HUES48 (cell line): ENCODE measurements around the gene LILRB5.
"Not testable (repeated sequence)": the region's sequence is repeated elsewhere in the genome, so short reads cannot be mapped to it uniquely, and the experiment has no call there.

Experiments
- H3K27ac ChIP-seq: one replicate; pipeline ENCODE4 v1.7.0; 2013; ENCODE audit warnings: low read depth, low read length, inconsistent platforms
- H3K27me3 ChIP-seq: 2 replicates; pipeline ENCODE4 v1.6.1; 2013; ENCODE audit warnings: mild to moderate bottlenecking, low read length; ENCODE audit not compliant: control insufficient read depth, insufficient read depth
- H3K36me3 ChIP-seq: 2 replicates; pipeline ENCODE4 v1.6.1; 2013; ENCODE audit warnings: low read length; ENCODE audit not compliant: control insufficient read depth, insufficient read depth
- H3K4me1 ChIP-seq: 2 replicates; pipeline ENCODE4 v1.6.1; 2013; ENCODE audit warnings: mild to moderate bottlenecking, low read length; ENCODE audit not compliant: control insufficient read depth, insufficient read depth
- H3K4me3 ChIP-seq: 2 replicates; pipeline ENCODE4 v1.5.1; 2013; ENCODE audit warnings: mild to moderate bottlenecking, low read depth, low read length
- H3K9ac ChIP-seq: 2 replicates; pipeline ENCODE4 v1.6.1; 2013; ENCODE audit warnings: mild to moderate bottlenecking, low read depth, low read length, moderate library complexity
- H3K9me3 ChIP-seq: 2 replicates; pipeline ENCODE4 v1.6.1; 2013; ENCODE audit warnings: low read length; ENCODE audit not compliant: control insufficient read depth, insufficient read depth

Gene LILRB5

DNA sequence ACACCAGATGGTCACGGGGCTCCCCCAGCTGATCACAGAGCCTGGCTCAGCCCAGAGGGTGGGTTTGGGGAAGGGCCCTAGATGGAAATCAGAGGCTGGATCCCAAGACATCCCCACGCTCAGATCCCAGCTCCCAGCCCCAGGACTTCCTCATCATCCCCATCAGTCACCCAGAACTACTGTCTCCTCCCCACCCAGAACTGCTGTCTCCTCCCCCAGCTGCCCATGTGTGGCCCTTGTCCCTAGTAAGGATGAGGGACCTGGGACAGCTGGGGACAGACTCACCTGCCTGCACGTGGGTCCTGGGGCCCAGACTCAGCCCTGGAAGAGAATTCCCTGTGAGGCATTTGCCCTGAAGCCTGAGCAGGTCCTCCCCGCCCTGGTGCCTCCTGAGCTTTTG, 14.8 kb downstream of the LILRB5 start:
- H3K27me3 ChIP-seq, H3K4me1 ChIP-seq, H3K27ac ChIP-seq, H3K4me3 ChIP-seq, H3K36me3 ChIP-seq, H3K9ac ChIP-seq, H3K9me3 ChIP-seq: not testable (repeated sequence)

DNA sequence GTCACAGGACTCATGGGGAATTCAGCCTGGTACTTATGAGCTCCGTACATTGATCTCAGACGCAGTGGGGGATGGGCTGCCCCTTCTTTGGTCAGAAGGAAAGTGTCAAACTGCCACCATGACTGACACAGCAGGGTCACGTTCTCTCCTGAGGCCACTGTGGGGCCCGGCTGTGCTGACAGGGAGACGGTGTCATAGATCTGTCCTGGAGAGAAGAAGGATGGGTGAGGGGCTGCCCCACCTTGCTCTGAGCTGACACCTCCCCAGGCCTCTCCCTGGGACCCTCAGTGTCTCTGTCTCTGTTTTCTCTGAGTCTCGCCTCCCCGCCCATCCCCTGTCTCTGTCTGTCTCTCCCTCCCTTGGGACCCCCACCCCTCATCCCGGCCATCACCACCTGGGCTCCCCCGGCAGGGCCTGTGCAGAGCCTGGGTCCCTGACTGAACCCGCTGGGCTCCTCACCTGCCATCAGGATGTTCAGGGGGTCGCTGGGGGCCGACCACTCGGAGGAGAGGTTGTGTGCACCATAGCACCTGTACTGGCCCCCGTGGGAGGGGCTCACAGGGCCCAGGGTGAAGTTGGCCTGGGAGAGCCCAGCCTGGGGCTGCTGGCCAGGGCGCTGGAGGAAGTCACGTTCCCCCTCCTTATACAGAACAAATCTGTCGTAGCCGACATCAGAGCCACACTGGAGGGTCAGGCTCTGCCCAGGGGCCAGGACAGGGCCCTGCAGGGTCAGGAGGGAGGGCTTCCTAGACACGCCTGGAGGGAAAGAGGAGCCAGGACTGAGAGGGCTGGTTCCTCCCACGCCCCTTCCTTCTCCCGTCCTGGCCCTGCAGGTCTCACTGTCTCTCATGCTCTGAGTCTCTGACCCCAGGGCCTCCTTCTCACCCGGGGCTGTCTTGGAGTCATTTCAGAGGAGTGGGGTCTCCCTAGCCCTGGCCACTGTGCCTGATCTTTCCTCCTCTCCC, 16.4 kb downstream of the LILRB5 start:
- H3K27me3 ChIP-seq, H3K4me1 ChIP-seq, H3K27ac ChIP-seq, H3K4me3 ChIP-seq, H3K36me3 ChIP-seq, H3K9ac ChIP-seq, H3K9me3 ChIP-seq: not testable (repeated sequence)

DNA sequence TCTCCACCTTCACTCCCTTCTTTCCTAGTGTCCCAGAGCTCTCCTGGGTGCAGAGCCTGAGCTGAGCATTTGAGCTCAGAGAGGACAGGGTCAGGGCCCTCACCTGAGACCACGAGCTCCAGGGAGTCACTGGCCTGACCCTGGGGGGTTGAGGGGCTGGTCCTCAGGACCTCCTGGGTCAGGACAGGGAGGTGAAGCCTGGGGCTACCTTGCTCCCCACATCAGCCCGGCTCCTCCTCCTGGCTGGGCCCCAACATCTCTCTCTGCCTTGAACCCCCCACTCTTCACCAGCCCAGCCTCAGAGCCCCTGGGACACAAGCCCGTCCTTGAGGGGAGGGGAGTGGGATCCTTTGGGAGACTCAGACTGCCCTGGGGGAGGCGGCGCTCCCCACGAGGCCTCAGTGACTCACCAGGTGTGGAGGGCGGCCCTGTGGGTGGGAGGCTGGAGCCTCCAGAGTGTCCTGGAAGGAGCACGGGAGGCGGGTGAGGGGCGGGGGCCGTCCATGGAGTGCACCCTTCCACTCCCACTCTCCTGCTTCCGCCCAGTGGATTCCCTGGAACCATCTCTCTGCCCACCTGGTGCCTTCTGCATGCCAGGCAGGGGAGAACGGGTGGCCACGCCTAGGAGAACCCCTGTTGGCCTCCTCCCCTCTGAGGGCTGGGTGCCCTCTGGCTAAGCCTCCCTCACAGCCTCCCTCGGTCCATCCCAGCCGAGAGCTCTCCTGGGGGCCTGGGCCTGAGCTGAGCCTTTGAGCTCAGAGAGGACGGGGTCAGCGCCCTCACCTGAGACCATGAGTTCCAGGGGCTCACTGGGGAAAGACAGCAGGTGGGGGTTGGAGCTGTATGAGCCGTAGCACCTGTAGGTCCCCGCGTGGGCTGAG, 17.3 kb downstream of the LILRB5 start:
- not testable (repeated sequence) for H3K4me1 ChIP-seq, H3K27ac ChIP-seq, H3K4me3 ChIP-seq, H3K36me3 ChIP-seq, H3K9me3 ChIP-seq, H3K27me3 ChIP-seq, H3K9ac ChIP-seq

DNA sequence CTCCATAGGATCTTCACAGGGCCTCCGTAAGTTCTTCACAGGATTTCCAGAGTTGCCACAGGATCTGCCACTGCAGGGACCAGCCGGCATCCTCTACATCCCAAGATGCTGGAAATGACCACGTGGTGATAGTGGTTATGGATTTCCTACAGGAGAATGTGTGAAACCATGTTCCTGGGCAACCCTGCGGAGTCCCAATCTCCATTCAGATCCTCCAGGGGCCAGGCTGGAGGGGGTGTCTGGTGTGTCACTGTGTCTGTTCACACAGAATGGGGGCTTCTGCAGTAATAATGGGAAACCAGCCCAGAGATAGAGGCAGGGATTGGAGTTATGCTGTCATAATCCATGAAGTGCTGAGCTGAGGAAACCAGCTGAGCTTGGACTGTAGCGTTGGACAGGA, 23.1 kb downstream of the LILRB5 start:
- no peak overlapping the region for H3K27ac ChIP-seq
- no peaks in the 10 kb centered on the region for H3K4me1 ChIP-seq
- H3K27me3 ChIP-seq: peaks cover 9% of the 10 kb centered on the region
- H3K9me3 ChIP-seq: no peaks in the 10 kb centered on the region
- no peaks in the 10 kb centered on the region for H3K36me3 ChIP-seq
- H3K9ac ChIP-seq: no peak overlapping the region
- H3K4me3 ChIP-seq: no peak overlapping the region

DNA sequence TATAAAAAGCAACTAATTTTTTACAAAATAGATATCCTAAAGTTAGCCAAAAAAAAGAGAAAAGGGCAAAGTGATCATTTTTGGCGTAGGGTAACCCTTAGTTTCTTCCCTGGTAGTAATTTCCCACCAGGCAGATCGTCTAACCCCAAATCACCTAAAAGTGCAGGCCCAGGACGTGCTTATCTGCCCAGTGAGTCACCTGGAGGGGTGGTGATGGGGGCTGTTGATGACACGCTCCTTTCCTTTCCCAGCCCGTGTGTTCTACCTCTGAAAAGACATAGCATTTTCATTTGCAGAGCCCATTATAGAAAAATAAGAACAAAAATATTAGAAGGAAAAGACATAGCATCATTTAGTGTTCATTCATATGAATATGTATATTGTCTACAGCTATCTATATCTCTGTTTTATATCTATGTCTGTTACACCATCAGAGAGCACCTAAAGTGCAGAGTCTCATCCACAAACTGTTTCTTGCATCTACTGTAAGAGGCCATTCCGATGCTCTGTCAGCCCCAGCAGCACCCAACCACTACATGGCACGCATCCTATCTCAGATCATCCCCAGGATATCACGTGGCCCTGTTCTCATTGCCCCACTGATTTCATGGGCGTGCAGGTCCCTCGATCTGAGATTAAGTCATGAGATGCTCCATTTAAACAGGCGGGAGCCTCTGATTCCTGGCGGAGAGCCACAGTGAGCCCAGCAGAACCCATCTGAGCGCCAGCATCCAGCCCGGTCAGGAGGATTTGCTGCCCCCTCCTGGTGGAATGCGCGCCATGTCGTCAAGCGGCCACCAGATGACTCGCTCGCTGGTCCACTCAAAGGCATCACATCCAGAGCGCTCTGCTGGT, 25.8 kb downstream of the LILRB5 start:
- no peak overlapping the region for H3K4me3 ChIP-seq
- H3K9me3 ChIP-seq: no peaks in the 10 kb centered on the region
- H3K36me3 ChIP-seq: no peaks in the 10 kb centered on the region
- H3K4me1 ChIP-seq: no peaks in the 10 kb centered on the region
- H3K9ac ChIP-seq: no peak overlapping the region
- peaks cover 9% of the 10 kb centered on the region for H3K27me3 ChIP-seq
- H3K27ac ChIP-seq: no peak overlapping the region

DNA sequence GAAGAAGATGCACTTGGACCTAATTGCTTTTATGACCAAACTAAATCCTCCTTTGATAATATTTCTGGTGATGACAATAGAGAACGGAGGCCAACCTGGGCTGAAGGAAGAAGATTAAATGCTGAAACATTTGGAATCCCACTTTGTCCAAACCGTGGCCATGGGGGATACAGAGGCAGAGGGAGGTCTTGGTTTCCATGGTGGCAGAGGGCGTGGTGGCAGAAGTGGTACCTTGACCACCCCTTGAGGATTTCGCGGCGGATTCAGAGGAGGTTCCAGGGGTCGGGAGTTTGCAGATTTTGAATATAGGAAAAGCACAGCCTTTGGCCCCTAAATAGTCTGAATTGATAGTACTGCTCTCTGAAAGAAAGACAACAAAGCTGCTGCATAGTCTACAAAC, 27.0 kb downstream of the LILRB5 start:
- peaks cover 9% of the 10 kb centered on the region for H3K27me3 ChIP-seq

DNA sequence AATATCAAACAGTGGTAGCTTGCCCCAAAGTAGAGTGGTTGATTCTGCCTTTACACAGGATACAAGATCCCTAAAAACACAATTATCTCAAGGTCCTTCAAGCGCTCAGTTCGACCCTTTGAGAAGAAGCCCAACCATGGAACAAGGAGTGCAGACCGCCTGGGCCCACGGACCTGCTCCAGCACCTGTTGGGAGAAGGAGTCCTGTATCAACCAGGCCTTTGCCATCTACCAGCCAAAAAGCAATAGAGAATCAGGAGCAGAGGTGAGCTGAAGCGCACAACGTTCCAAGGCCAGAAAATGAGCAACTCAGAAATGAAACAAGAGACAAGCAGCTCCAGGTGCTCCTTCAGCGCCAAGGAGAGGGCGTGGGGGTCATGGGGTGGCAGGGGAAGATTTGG, 27.9 kb downstream of the LILRB5 start:
- no peaks in the 10 kb centered on the region for H3K9me3 ChIP-seq
- no peaks in the 10 kb centered on the region for H3K4me1 ChIP-seq
- H3K27ac ChIP-seq: no peak overlapping the region
- H3K4me3 ChIP-seq: no peak overlapping the region
- H3K27me3 ChIP-seq: peaks cover 9% of the 10 kb centered on the region
- no peak overlapping the region for H3K9ac ChIP-seq
- no peaks in the 10 kb centered on the region for H3K36me3 ChIP-seq

More for the DNA sequence above, 27.0 kb downstream of the LILRB5 start:
- no peak overlapping the region for H3K4me3 ChIP-seq
- H3K4me1 ChIP-seq: no peaks in the 10 kb centered on the region
- no peak overlapping the region for H3K9ac ChIP-seq
- H3K9me3 ChIP-seq: no peaks in the 10 kb centered on the region
- no peak overlapping the region for H3K27ac ChIP-seq
- H3K36me3 ChIP-seq: no peaks in the 10 kb centered on the region

DNA sequence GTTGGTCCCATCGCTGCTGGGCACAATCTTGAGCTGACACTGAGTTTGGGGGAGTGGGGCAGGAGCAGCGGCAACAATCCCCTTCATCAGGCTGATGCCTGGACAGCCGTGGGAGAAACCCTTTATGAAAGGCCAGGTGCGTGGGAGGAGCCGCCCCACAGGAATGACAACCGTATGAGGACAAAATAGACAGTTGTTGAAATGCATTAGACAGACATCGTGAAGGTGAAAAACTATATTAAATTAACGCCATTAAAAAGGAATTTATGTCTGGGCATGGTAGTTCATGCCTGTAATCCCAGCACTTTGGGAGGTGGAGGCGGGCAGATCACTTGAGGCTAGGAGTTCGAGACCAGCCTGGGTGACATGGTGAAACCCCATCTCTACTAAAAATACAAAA, 32.5 kb downstream of the LILRB5 start:
- H3K4me1 ChIP-seq, H3K9ac ChIP-seq, H3K4me3 ChIP-seq, H3K27ac ChIP-seq, H3K27me3 ChIP-seq, H3K9me3 ChIP-seq, H3K36me3 ChIP-seq: not testable (repeated sequence)

DNA sequence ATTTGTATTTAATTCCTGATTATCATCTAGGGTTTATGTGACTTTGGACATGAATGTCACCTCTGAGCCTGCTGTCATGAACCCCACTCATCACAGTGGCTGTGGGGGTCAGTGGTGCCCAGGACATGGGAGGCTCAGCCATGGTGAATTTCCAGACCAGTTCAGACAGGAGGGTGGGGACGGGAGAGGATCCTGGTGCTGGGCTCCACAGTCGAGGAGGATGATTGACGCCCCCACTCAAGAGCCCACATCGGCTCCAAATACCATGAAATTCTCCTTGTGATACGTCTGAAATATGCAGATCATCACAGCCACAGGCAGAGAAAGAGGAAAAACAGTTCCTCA, 33.2 kb downstream of the LILRB5 start:
- not testable (repeated sequence) for H3K27me3 ChIP-seq, H3K4me3 ChIP-seq, H3K27ac ChIP-seq, H3K9ac ChIP-seq, H3K4me1 ChIP-seq, H3K9me3 ChIP-seq, H3K36me3 ChIP-seq

DNA sequence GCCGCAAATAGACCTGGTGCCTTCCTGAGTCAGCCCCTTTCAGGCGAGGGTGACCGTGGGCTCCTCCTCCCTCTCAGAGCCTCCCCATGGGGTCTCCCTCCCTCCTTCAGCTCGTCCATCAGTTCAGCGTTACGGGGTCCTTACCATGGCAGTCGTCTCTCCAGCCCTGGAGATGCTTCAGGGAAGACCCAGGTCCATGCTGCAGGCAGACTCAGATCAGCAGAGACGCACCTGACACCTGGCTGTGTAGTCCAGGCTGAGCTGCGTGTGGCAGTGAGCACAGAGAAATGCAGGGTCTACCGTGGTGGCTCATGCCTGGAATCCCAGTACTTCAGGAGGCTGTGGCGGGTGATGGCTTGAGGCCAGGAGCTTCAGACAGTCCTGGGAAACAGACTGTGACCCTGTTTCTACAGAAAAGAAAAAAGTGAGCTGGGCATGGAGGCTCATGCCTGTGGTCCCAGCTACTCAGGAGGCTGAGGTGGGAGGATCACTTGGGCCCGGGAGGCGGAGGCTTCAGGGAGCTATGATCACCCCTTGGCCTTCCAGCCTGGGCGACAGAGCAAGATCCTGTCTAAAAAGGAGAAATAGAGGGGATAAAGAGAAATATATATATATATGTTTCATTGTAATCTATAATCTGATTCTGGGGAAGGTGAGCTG, 33.7 kb downstream of the LILRB5 start:
- not testable (repeated sequence) for H3K4me3 ChIP-seq, H3K9ac ChIP-seq, H3K9me3 ChIP-seq, H3K27me3 ChIP-seq, H3K27ac ChIP-seq, H3K36me3 ChIP-seq, H3K4me1 ChIP-seq
